HepG2 (cell line): Measurements from ENCODE around the gene TUBB. TPM values are rescaled to one million over a fixed set of nuclear protein-coding genes. Genes with fewer than 3 reads are reported as not detected.
A peak's percentile ranks its signal among the peaks of the same experiment; 100 is the strongest.

Experiments
- ELK4 ChIP-seq: sonication (generic); formaldehyde crosslinking; IDR thresholded peaks from 2 replicates; pipeline ENCODE4 v1.9.0; 2021; ENCODE audit warnings: missing genetic modification reagents, borderline replicate concordance
- HNF4G ChIP-seq, 2 experiments: sonication (generic) in 1 of 2; formaldehyde crosslinking in 1 of 2; IDR thresholded peaks; 2 replicates each; pipeline versions ENCODE4 v1.4.0 to v1.6.1; 2011 to 2020; ENCODE audit warnings: borderline replicate concordance in 2 of 2, low read depth in 2 of 2, mild to moderate bottlenecking in 2 of 2, low read length in 1 of 2, missing genetic modification reagents in 1 of 2, moderate library complexity in 1 of 2
- NPAS2 ChIP-seq: sonication (generic); formaldehyde crosslinking; IDR thresholded peaks from 2 replicates; pipeline ENCODE4 v1.8.0; 2022; ENCODE audit warnings: mild to moderate bottlenecking, missing genetic modification reagents, borderline replicate concordance
- PAF1 ChIP-seq: IDR thresholded peaks from 2 replicates; pipeline ENCODE4 v1.6.1; 2016; ENCODE audit warnings: missing genetic modification reagents, missing compliant biosample characterization
- PAXIP1 ChIP-seq: sonication (generic); formaldehyde crosslinking; conservative IDR thresholded peaks from 2 replicates; pipeline ENCODE4 v1.4.0; 2020; ENCODE audit warnings: mild to moderate bottlenecking, missing genetic modification reagents, moderate library complexity
- PCBP2 ChIP-seq: fragments of 200-400 bp; formaldehyde crosslinking; optimal IDR thresholded peaks from 2 replicates; pipeline ENCODE3; 2018; ENCODE audit warnings: low read length, low read depth; ENCODE audit not compliant: poor library complexity, severe bottlenecking
- STAT5B ChIP-seq: sonication (generic); formaldehyde crosslinking; IDR thresholded peaks from 2 replicates; pipeline ENCODE4 v1.4.0; 2020; ENCODE audit warnings: missing genetic modification reagents
- ZEB1 ChIP-seq: IDR thresholded peaks from 2 replicates; pipeline ENCODE4 v1.6.1; 2012; ENCODE audit warnings: mild to moderate bottlenecking, low read depth, inconsistent platforms; ENCODE audit not compliant: insufficient replicate concordance
- ZNF318 ChIP-seq: sonication (generic); formaldehyde crosslinking; IDR thresholded peaks from 2 replicates; pipeline ENCODE4 v1.4.0; 2020; ENCODE audit warnings: mild to moderate bottlenecking, missing genetic modification reagents
- ZNF333 ChIP-seq: sonication (generic); formaldehyde crosslinking; IDR thresholded peaks from 2 replicates; pipeline ENCODE4 v1.4.0; 2020; ENCODE audit warnings: mild to moderate bottlenecking, missing genetic modification reagents, borderline replicate concordance
- ZNF414 ChIP-seq: sonication (generic); formaldehyde crosslinking; IDR thresholded peaks from 2 replicates; pipeline ENCODE4 v1.5.0; 2020; ENCODE audit warnings: missing genetic modification reagents
- ZNF782 ChIP-seq: sonication (generic); formaldehyde crosslinking; IDR thresholded peaks from 2 replicates; pipeline ENCODE4 v1.4.0; 2020; ENCODE audit warnings: missing genetic modification reagents, mild to moderate bottlenecking, borderline replicate concordance
- ZNF841 ChIP-seq: sonication (generic); formaldehyde crosslinking; IDR thresholded peaks from 2 replicates; pipeline ENCODE4 v1.8.1; 2023; ENCODE audit warnings: missing genetic modification reagents, borderline replicate concordance
- polyA plus RNA-seq, 8 experiments: library from polyadenylated mRNA; depleted of rRNA in 3 of 8; stranded (reverse) in 7 of 8; unstranded in 1 of 8; fragments of >200 nt; fragmentation: Illumina TruSeq in 4 of 8; extraction: Trizol in 4 of 8; gene quantifications; 2 replicates each; pipeline versions ENCODE4 v1.2.1 to v1.2.3, GENCODE V29; 2011 to 2016; ENCODE audit warnings: low read depth in 4 of 8, missing spikeins in 1 of 8, mixed read lengths in 1 of 8; ENCODE audit not compliant: insufficient read depth in 1 of 8
- total RNA-seq, 5 experiments: library from RNA; depleted of rRNA; stranded (reverse); fragments of >200 nt; fragmentation: Illumina TruSeq; extraction: Trizol; gene quantifications; 2 replicates each; pipeline ENCODE4 v1.2.3, GENCODE V29; 2016; ENCODE audit warnings: low read depth in 1 of 5

TUBB gene
- total and polyA plus RNA-seq, 2 of the 13 experiments (the other 11 are each of a cell fraction or from before 2014, with no cell fraction given): 911 to 1,163 TPM

GRCh38 chr6:30686009-30686907 is 33.9 kb upstream of the TUBB start, which contains the start of gene PPP1R18 (continued):
- no peak for TF ChIP-seq ZNF318
- TF ChIP-seq ELK4 (CRISPR knock-in tag): no peak
- no peak for TF ChIP-seq PAXIP1 (CRISPR knock-in tag)
- no peak for TF ChIP-seq ZNF414 (CRISPR knock-in tag)
- TF ChIP-seq NPAS2 (CRISPR knock-in tag): no peak
- TF ChIP-seq HNF4G (IDR thresholded peaks at IDR 0.05; ENCODE audit: borderline replicate concordance, low read depth, low read length): no peak
- no peak for TF ChIP-seq HNF4G (CRISPR knock-in tag; IDR thresholded peaks at IDR 0.05; ENCODE audit: borderline replicate concordance, low read depth)
- no peak for TF ChIP-seq ZNF841 (CRISPR knock-in tag)
- TF ChIP-seq ZNF782 (CRISPR knock-in tag): 0 out of 2 replicates have a peak, but pooled peaks have one; percentile 55
- no peak for TF ChIP-seq STAT5B
- no peak for TF ChIP-seq ZNF333 (CRISPR knock-in tag)
- no peak for TF ChIP-seq ZEB1
- peak; percentile 70 for TF ChIP-seq PCBP2
- TF ChIP-seq PAF1 (CRISPR knock-in tag): no peak
